Ureter (tissue), 1 donor: ENCODE data around the gene BMI1. TPM values are rescaled to one million over a fixed set of nuclear protein-coding genes. Genes with fewer than 3 reads are reported as not detected.

Experiments used
- DNase-seq: peaks from one replicate; pipeline ENCODE4 v3.0.0-alpha.2; 2020; ENCODE audit warnings: low spot score
- total RNA-seq: library from RNA; stranded (reverse); gene quantifications from one replicate; pipeline ENCODE4 v1.2.4, GENCODE V29; 2023
- donor health status: DM: yes; HTN: yes; CAD: no.

Gene BMI1
- total RNA-seq, 1 donor from 2014 or later = 51.4 TPM

DNA sequence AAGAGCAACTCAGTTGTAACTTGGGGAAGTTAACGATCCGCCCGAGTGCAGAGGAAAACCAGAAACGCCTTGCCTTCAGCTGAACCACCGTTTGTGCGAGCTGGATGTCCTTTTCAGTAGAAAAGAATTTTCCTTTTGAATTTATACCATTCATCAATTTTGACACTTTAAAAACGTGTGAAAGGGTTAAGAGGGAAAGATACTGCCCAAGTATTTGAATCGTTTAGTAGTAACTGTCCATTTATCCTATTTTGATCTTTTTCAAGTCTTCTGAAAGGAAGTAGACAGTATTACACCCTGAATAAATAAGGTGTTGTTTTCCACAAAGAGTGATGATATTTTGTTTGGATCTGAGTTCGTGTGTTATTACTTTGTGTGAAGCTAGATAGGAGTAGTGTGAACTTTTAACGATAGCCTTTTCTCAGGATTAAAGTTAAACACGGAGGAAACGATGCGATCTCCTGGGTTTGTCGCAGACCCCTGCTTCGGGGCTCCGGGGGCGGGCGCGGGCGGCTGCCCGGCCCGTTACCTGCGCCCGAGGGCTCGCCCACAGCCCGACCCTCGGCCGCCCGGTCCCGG is 830 bp upstream of the BMI1 start:
- DNase-seq = no peak

DNA sequence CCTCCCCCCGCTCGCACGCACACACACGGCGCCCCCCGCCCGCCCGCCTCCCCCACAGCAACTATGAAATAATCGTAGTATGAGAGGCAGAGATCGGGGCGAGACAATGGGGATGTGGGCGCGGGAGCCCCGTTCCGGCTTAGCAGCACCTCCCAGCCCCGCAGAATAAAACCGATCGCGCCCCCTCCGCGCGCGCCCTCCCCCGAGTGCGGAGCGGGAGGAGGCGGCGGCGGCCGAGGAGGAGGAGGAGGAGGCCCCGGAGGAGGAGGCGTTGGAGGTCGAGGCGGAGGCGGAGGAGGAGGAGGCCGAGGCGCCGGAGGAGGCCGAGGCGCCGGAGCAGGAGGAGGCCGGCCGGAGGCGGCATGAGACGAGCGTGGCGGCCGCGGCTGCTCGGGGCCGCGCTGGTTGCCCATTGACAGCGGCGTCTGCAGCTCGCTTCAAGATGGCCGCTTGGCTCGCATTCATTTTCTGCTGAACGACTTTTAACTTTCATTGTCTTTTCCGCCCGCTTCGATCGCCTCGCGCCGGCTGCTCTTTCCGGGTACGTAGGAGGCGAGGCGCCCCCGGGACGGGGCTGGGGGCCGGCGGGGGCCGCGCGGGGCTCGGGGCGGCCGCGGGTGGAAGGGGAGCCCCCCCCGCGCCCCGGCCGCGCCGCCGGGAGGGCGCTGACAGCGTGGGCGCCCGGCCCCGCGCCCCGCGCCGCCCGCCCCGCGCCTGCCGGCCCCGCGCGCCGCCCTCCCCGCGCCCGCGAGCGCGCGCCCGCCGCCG is 441 bp downstream of the BMI1 start:
- DNase-seq = no peak

DNA sequence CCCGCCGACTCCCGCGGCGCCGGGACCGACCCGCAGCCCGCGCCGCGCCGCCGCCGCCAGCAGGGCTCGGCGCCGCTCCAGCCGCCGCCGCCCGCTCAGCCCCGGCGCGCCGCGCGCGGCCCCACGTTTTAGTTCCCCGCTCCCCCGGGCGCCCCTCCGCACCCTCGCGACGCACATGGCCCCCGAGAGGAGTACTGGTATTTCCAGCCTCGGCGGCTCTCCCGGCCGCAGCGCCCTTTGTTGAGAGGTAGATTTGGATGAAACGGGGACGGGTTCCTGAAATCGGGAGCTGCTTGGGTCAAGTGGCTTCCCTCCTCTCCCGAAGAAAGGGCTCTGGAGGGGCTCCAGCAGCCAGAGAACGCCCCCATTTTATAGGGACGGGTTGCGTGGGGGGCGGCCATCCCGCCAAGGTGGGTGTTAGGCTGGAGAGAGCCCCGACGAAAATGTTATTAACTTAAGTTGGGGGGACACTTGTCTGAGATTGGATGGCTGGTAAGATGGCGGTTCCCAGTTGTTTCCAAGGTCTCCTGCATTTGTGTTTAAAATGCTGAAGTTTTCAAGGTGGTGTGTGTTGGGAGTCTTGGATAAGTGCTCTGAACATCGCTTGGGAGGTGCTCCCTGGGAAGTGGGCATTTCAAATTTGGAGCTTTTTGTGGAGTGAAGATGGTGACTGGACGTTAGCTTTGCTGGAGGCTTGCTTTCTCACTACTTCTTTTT is 1.2 kb downstream of the BMI1 start:
- DNase-seq = peak; percentile 47

DNA sequence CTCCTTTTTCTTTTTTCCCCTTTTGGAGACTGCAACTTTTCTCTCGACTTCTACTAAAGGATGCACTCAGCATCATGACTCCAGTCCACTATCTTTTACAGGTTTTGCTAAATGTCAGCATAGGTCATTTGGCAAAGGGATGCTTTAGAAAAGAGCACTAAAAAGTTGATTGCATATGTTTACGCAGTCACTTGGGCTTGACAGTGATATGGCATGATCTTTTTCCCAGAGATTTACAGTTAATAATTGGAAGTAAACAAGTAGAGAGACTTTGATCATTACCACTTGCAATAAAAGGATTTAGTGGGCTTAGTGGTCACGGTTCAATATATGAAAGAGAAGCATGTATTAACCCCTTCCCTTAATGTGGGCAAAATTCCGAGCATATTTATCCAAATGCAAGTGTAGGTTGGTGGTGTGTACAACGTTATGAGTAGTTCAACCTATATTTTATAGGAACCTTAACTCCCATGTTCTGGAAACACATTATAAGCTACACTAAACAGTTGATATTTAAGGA is 1.8 kb downstream of the BMI1 start:
- no peak for DNase-seq

DNA sequence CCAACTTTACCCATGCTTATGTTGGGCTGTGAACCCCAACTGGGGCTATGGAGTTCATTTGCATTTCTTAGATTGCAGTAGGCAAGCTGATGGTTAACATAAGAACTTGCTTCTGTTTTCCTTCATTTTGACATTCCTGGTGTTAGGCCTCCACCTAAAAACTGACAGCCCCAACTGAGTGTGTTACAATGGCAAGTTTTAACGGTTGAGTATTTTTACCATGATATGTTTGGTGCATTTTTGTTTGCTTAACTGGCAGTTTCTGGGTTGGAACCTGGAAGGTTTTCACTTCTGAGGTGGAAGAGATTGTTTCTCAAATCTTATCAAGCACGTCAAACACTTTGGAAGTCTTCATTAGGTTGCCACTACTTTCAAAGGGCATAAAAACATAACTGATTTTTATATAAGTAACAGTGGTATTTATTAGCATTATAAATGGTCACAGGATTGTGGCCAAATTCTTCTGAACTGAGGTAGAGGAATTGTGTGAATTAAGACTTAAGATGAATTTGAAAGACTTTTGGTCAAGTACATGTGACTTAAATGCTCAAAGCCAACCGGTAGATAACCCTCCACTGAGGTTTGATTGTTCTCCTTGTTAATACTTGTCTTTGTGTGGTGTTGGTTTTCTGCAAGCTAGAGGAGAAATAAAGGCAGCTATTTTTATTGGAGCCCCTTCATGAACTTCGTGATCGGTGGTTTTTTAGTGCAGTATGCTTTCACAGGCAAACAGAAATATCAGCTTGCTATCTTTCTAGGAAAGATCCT is 2.8 kb downstream of the BMI1 start:
- DNase-seq = no peak

DNA sequence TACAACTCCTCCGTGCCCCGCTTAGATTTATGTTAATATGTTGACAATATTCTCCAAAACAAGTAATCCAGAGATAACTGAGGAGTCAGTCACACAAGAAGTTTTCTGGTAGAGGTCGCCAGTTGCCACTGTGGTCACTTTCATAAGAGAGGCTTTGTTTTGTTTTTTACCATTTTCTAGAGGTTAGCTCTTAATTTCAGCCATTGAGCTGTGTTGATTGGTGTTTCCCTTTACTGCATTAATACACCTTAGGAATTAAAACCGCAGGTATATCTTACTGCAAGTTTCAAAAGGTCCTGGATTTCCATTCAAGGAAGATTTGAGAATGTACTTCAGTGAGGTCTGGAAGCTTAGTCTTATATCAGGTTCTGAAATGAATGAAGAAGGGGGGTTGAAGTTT is 3.5 kb downstream of the BMI1 start:
- DNase-seq = no peak

DNA sequence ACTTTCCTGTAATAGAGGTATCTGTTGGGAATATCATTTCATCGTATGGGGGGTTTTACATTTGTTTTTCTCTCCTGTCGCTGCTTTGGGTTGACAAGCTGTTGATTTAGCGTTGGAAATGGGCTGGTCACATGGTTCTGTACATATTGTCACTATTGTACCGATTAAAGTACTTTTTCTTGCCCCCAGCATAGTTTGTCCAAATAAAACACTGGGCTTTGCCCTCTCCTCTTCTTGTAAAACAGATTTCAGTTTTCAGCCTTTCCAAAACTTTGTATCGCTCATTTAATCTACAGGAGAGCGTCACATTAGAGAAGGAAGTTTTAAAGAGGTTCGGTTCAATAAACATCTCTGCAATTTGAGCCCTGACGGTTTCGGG is 4.0 kb downstream of the BMI1 start:
- DNase-seq = no peak

DNA sequence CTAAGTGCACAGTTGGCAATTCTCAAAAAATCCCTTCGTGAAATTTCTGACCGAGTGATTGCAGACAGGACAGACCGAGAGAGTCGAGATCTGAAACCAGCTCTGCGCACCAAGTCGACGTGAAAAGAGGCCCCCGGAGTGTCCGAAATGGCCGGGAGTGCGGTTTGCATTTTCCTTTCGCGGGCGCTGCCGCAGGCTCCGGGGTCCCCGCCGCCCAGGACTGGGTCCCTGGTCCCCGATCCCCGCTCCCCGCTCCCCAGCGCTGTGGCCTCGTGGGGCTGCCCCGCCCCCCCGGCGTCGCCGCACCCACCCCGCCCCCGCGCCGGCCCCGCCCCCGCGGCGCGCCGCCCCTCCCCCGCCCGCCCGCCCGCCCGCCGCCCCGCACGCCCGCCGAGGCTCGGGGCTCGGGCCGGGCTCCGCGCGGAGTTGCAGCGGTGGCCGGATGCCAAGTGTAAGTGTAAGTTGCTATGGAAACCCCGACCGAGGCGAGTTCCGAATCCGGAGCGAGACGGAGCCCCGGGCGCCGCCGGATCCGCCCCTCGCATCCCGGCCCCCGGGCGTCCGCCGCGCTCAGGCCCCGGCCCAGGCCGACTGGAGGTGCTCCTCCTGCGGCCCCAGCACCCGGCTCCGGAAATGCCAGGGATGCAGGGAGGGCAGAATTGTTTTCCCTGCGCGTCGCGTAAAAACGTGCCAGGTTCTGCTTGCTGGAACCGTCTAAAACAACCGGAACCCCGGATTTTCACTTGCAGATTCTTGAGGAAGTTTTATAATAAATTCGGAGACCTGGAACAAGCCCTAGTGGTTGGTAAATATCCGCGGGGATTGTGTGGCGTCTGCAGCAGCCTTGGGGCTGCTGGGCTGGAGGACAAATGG is 4.6 kb downstream of the BMI1 start:
- peak; percentile 64 for DNase-seq

DNA sequence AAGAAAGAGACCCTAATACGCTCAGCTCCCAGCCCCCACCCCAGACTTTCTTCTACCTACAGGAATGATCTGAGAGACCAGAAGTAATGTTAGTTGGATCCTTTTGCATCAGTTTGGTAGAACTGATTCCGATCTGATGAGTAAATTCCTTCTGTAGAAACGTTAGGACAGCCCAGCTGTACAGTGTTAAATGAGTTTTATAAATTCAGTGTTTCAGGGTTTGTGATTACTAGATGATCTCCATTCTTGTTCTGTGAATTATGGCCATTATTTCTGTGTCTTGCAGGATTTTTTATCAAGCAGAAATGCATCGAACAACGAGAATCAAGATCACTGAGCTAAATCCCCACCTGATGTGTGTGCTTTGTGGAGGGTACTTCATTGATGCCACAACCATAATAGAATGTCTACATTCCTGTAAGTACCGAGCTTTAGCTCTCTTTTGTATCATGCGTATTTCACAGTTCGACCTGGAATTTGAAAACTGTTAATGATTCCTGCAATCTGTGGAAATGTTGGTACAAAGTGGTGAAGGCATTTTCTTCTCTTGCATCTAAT is 5.3 kb downstream of the BMI1 start:
- DNase-seq = no peak

DNA sequence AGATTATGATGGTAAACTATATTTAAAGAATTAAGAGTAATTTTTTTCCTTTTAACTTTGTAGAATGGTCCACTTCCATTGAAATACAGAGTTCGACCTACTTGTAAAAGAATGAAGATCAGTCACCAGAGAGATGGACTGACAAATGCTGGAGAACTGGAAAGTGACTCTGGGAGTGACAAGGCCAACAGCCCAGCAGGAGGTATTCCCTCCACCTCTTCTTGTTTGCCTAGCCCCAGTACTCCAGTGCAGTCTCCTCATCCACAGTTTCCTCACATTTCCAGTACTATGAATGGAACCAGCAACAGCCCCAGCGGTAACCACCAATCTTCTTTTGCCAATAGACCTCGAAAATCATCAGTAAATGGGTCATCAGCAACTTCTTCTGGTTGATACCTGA is 8.3 kb downstream of the BMI1 start:
- DNase-seq = no peak

DNA sequence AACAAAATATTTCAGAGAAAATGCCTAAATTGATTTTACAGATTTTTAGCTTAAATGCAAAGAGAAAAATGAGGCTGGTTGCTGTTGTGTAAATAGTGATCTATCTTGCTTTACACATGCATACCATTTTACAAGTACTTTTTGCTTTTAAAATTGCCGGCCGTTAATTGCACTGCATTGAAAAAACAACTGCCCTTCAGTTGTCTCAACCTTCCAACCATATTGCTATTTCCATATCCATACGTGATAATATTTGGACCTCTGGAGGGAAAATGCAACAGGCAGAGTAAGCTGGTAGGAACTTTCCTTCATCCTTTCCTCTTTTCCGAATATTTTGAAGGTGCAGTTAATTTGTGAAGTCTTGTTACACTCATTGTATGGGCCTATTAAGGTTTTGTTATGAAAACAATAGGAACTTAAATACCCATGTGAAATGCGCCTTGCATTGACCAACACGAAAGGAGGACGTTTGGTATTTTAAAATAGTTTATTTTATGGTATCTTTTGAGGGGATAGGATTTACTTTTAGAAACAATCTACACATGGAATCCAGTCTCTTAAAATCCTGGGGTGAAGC is 11.3 kb downstream of the BMI1 start:
- DNase-seq = no peak

DNA sequence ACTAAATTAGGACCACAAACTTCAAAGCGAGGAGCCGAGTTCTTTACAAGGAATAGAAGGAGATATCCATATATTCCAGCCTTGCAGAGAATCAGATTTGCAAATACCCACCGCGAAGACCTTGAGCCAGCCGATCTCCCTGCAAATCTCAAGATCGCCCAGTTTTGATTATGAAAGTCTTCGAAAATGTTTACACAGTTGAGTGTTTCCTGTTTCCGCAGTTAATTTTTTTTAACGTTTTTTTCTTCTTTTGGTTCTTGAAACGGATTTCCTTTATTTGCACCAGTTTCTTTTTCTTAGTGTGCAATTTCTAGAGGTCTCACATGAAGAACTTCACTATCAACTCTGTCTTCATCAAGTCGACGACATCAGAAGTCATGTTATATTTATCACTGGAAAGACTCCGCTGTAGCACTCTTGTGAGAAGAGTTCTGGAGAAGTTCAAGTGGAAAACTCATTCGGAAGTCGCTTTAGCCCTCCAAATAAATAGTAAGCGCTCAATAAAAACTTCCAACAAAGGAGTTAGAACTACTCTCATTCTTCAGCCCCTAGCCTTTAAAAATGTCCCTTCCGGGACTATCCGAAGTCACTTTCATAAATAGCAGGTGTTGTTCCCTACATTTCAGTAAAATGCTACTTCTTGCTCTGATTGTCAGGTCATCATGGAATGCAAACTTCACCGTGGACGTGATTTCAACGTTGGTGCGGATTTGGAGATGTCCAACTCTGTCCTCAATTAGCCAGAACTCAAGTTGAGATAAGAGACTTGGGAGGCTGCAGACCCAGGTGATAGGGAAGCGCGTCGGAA is 12.5 kb downstream of the BMI1 start:
- no peak for DNase-seq

DNA sequence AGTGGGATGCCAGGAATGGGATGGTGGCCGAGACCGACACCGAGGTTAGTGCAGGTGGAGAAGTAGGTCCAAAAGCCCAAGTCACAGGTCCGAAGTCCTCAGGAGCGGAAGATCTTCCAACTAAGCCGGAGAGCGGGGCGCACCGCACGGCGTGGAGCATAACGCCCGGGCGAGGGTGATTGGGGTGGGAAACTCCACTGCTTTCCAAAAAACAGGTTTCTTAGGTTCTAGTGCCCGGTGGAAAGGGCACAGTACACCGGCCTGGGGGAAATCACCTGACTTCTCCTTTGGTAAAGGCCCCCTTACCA is 13.0 kb downstream of the BMI1 start:
- no peak for DNase-seq

DNA sequence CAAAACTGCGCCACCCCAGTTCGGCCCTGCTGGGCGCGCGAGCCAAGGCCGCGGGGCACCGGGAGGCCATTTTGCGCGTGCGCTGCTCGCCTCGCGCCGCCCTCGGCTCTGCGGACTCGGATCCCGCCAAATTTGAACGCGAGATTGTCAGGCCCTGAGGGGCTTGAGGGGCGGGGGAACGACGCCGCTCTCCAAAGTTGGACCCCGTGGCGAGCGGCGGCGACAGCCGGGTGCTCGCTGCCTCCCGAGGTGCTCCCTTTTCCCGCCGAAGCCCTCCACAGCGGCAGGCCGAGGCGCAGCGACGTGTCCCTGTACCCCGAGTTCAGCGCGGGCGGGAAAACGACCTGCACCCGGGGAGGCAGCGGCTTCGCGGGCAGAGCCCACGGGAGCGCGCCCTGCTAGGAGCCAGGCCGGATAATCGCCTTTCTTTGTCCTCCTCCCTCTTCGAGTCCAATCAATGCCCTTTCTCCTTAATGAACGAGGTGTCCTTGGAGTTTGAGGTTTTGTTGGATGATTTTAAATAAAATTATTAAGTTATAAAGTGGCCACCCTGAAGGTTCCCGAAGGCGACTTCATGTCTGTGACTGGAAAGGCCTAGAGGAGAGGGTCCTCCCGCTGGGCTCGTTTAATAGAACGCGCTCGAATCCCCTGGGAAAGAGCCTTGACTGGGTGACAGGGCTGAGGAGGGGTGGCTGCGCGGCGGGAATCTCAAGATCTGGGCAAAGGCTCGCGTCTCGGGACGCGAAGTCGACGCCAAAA is 13.7 kb downstream of the BMI1 start:
- DNase-seq = no peak

DNA sequence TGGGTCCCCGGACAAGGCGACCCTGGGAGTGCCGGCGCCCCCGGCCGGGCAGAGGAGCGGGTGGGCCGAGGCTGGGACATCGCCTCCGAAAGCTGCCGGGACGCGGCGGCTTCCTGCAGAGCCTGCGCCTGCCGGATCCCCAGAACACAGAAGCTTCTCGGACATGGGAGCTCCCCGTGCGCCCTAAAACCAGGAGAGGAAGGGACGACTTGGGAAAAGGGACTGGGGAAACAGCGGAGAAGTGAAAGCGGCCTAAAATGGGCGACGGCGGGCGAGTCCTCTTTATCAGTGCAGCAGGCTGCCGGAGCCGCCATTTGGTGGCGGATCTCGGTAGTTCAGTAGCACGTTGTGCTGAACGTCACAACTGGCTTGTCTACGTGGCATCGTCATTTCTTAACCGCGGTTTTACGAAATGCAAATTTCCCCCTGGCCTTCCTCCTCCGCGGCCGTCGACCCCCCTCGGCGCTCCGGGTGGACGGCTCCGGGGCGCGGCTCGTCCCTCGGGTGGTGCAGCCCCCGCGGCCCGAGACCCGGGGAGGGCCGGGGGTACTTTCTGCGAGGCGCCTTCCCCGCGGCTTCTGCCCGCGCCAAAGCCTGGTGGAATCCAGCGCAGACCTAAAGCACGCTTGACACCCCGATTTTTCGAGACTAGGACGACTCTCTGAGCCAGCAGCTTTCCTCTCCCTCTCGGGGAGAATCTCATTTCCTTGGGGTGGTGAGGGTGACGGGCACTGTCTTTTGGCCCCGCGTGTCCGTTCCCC is 14.5 kb downstream of the BMI1 start:
- DNase-seq = peak; percentile 52

DNA sequence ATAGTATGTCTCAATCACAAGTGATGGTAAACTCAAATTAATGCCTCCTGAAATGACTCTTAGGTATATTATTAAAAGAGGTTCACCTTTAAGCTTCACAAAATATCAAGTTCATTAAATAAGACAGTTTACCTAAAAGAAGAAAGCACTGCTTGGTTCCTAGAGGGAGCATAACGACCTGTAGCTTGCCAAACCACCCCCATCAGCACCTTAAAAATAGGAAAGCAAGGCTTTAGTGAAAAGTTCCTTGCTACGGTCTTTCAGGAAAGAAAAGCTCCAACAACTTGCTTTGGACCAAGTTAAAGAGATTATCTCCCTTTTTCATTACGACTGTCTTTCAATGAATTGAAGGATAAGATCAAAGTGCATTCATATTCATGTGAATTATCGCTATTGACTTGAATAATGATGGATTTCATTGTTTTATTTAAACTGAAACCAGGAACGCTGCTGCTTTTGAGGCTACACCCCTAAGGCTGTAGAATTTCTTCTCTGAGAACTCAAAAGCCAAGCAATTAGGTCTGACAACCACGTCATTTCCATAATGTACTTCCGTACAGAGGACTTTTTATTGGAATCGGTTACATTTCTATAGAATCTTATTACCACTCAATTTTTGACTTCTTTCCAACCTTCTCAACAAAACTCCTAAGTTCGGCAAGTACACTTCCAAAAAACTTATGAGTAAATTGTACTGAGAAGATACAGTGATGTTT is 17.4 kb downstream of the BMI1 start:
- no peak for DNase-seq

DNA sequence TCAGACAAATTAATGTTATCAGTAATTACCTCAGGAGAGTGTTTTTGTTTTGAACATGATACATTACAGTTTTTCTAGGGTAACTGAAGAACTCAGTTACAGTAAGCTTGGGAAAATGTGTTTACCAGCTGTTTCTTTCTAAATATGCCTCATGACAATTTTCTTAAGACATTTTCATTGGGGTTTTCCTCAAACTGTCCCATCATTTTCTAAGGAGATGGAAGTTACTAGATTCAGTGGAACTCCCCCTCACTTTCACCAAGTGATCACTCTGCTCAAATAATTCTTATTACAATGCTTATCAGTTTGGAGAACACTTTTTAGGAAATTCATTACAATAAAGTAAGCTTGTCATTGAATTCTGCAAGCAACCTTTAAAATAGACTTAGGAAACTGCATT is 18.0 kb downstream of the BMI1 start:
- no peak for DNase-seq
